Lower leg skin (tissue), 3 donors: ENCODE measurements around the gene DUSP19.

Experiments
- CTCF ChIP-seq, 3 donors: fragments of 450-650 bp; IDR thresholded peaks; one replicate each; pipeline ENCODE4 v1.5.1; 2016; ENCODE audit warnings: antibody characterized with exemption in 3 of 3, mild to moderate bottlenecking in 3 of 3, moderate library complexity in 2 of 3
- POLR2A ChIP-seq, 2 donors: fragments of 450-650 bp; IDR thresholded peaks; one replicate each; pipeline ENCODE4 v1.6.1; 2016 to 2017; ENCODE audit warnings: antibody characterized with exemption in 2 of 2, mild to moderate bottlenecking in 1 of 2, moderate library complexity in 1 of 2

DNA sequence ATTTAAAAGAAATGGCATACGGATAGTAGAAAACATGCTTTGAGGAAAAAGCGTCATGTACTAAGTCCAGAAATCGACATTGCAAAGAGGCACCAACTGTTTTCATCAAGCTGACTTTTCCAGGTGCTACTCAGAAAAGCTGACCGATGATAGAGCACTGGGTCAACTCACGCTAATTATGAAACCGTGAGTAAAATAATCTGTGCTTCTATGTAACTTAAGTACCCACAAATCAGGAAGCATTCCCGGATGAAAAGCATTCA is 45.3 kb downstream of the DUSP19 start:
- no peak for TF ChIP-seq CTCF (IDR thresholded peaks at IDR 0.05)
- TF ChIP-seq POLR2A (IDR thresholded peaks at IDR 0.05) = no peak
